ENCODE results near the gene OR52M1.
A peak's percentile ranks its signal among the peaks of the same experiment; 100 is the strongest.

The OR52M1 gene

GRCh38 chr11:4539603-4540219 lies 5.3 kb upstream of the OR52M1 start:
- H3K27me3 ChIP-seq = no peaks in the 10 kb centered on the region
- no peaks in the 10 kb centered on the region for H3K4me1 ChIP-seq
- H3K9me3 ChIP-seq = no peaks in the 10 kb centered on the region
- no peaks in the 10 kb centered on the region for H3K36me3 ChIP-seq
- peak; percentile 57 for TF ChIP-seq CTCF (IDR thresholded peaks at IDR 0.05; ENCODE audit: low read depth, low read length)
- H3K4me3 ChIP-seq (ENCODE audit: low read depth, low read length) = no peak overlapping the region
- DNase-seq = peak; percentile 19

- H3K27me3 ChIP-seq = no peaks in the 10 kb centered on the region
- no peak for TF ChIP-seq CTCF (IDR thresholded peaks at IDR 0.05; ENCODE audit: low read depth, low read length)
- H3K36me3 ChIP-seq = no peaks in the 10 kb centered on the region
- DNase-seq = no peak
- no peak overlapping the region for H3K4me3 ChIP-seq (ENCODE audit: low read depth, low read length)
- H3K4me1 ChIP-seq = no peaks in the 10 kb centered on the region
- H3K9me3 ChIP-seq = no peaks in the 10 kb centered on the region
Observed at GRCh38 chr11:4541071-4541470, 3.9 kb upstream of the OR52M1 start.

GRCh38 chr11:4543561-4543960 lies 1.4 kb upstream of the OR52M1 start:
- Histone ChIP-seq H3K4me1 (no peaks in the 10 kb centered on the region), H3K9me3 (no peaks in the 10 kb centered on the region), H3K36me3 (no peaks in the 10 kb centered on the region), H3K4me3 (ENCODE audit: low read depth, low read length) (no peak overlapping the region), H3K27me3 (no peaks in the 10 kb centered on the region)
- DNase-seq = no peak
- TF ChIP-seq CTCF (IDR thresholded peaks at IDR 0.05; ENCODE audit: low read depth, low read length) = no peak

- Histone ChIP-seq H3K4me1 (no peaks in the 10 kb centered on the region), H3K9me3 (no peaks in the 10 kb centered on the region), H3K27me3 (no peaks in the 10 kb centered on the region), H3K36me3 (no peaks in the 10 kb centered on the region), H3K4me3 (ENCODE audit: low read depth, low read length) (no peak overlapping the region)
- no peak for DNase-seq
- no peak for TF ChIP-seq CTCF (IDR thresholded peaks at IDR 0.05; ENCODE audit: low read depth, low read length)
Observed at GRCh38 chr11:4546878-4547277, 1.9 kb downstream of the OR52M1 start.

GRCh38 chr11:4547416-4547815 lies 2.4 kb downstream of the OR52M1 start:
- H3K36me3 ChIP-seq = no peaks in the 10 kb centered on the region
- H3K4me3 ChIP-seq (ENCODE audit: low read depth, low read length) = no peak overlapping the region
- H3K9me3 ChIP-seq = no peaks in the 10 kb centered on the region
- no peak for DNase-seq
- no peaks in the 10 kb centered on the region for H3K4me1 ChIP-seq
- no peaks in the 10 kb centered on the region for H3K27me3 ChIP-seq
- TF ChIP-seq CTCF (IDR thresholded peaks at IDR 0.05; ENCODE audit: low read depth, low read length) = no peak

GRCh38 chr11:4551346-4551979 lies 6.5 kb downstream of the OR52M1 start:
- peak; percentile 39 for TF ChIP-seq CTCF (IDR thresholded peaks at IDR 0.05; ENCODE audit: low read depth, low read length)
- Histone ChIP-seq H3K27me3 (no peaks in the 10 kb centered on the region), H3K9me3 (no peaks in the 10 kb centered on the region), H3K36me3 (no peaks in the 10 kb centered on the region), H3K4me3 (ENCODE audit: low read depth, low read length) (no peak overlapping the region), H3K4me1 (no peaks in the 10 kb centered on the region)
- no peak for DNase-seq

Measured in BE2C (cell line).